Neural cell (in vitro differentiated cells): ENCODE results near the gene PLD4. TPM values are rescaled to one million over a fixed set of nuclear protein-coding genes. Genes with fewer than 3 reads are reported as not detected.

Experiments used
- H2AFZ ChIP-seq: fragments of 200-600, 300-800 bp; sonication (generic), shearing (Covaris generic); 2 replicates; pipeline ENCODE4 v1.6.0; 2014; ENCODE audit warnings: low read depth, mild to moderate bottlenecking, antibody characterized with exemption, low read length, moderate library complexity
- H3F3A ChIP-seq: fragments of 200-600 bp; shearing (Covaris generic); 2 replicates; pipeline ENCODE4 v1.6.1; 2016; ENCODE audit warnings: mild to moderate bottlenecking, moderate library complexity, mixed read lengths, antibody characterized with exemption, low read length; ENCODE audit not compliant: insufficient read depth, poor library complexity, severe bottlenecking
- H3K27ac ChIP-seq: fragments of 200-600, 300-800 bp; sonication (generic), shearing (Covaris generic); 2 replicates; pipeline ENCODE4 v1.5.1; 2014; ENCODE audit warnings: mild to moderate bottlenecking, low read length, moderate library complexity
- H3K27me3 ChIP-seq: fragments of 300-800, 200-600 bp; sonication (generic), shearing (Covaris generic); 2 replicates; pipeline ENCODE4 v1.6.0; 2014; ENCODE audit warnings: mild to moderate bottlenecking, low read depth, low read length, moderate library complexity; ENCODE audit not compliant: insufficient read depth
- H3K36me3 ChIP-seq: fragments of 300-800, 200-600 bp; sonication (generic), shearing (Covaris generic); 2 replicates; pipeline ENCODE4 v1.5.1; 2014; ENCODE audit warnings: mild to moderate bottlenecking, antibody characterized with exemption, low read length, moderate library complexity; ENCODE audit not compliant: insufficient read depth
- H3K4me2 ChIP-seq: fragments of 300-800, 200-600 bp; sonication (generic), shearing (Covaris generic); 2 replicates; pipeline ENCODE4 v1.6.0; 2014; ENCODE audit warnings: mild to moderate bottlenecking, low read length
- H3K4me3 ChIP-seq: fragments of 300-800, 200-600 bp; sonication (generic), shearing (Covaris generic); 2 replicates; pipeline ENCODE4 v1.5.1; 2014; ENCODE audit warnings: mild to moderate bottlenecking, low read length, moderate library complexity
- H3K79me2 ChIP-seq: fragments of 200-600 bp; shearing (Covaris generic); replicated peaks from 2 replicates; pipeline ENCODE4 v1.6.0; 2014; ENCODE audit warnings: mild to moderate bottlenecking, low read length, moderate library complexity; ENCODE audit not compliant: insufficient read depth
- H3K9ac ChIP-seq: fragments of 300-800, 200-600 bp; sonication (generic), shearing (Covaris generic); 2 replicates; pipeline ENCODE4 v1.6.1; 2016; ENCODE audit warnings: mild to moderate bottlenecking, low read length, mixed read lengths
- H3K9me2 ChIP-seq: fragments of 200-600 bp; shearing (Covaris generic); 2 replicates; pipeline ENCODE4 v1.6.1; 2016; ENCODE audit warnings: mild to moderate bottlenecking, low read length, mixed read lengths; ENCODE audit not compliant: insufficient read depth
- H3K9me3 ChIP-seq: fragments of 200-600, 300-800 bp; sonication (generic), shearing (Covaris generic); 2 replicates; pipeline ENCODE4 v1.6.1; 2016; ENCODE audit warnings: mild to moderate bottlenecking, mixed run types, low read length, moderate library complexity, mixed read lengths
- H4K20me1 ChIP-seq: fragments of 200-600 bp; shearing (Covaris generic); 2 replicates; pipeline ENCODE4 v1.6.1; 2016; ENCODE audit warnings: mild to moderate bottlenecking, mixed run types; ENCODE audit not compliant: insufficient read depth
- EP300 ChIP-seq: fragments of 450-650 bp; conservative IDR thresholded peaks from 2 replicates; pipeline ENCODE4 v1.6.1; 2014; ENCODE audit warnings: antibody characterized with exemption, mild to moderate bottlenecking, moderate library complexity; ENCODE audit not compliant: poor library complexity, severe bottlenecking
- EZH2 ChIP-seq: fragments of 200-600, 300-800 bp; shearing (Covaris generic), sonication (generic); IDR thresholded peaks from 2 replicates; pipeline ENCODE4 v1.6.1; 2014; ENCODE audit warnings: antibody characterized with exemption, low read length, borderline replicate concordance, mild to moderate bottlenecking; ENCODE audit not compliant: insufficient read depth, poor library complexity, severe bottlenecking
- MXI1 ChIP-seq: fragments of 450-650 bp; conservative IDR thresholded peaks from 2 replicates; pipeline ENCODE4 v1.6.1; 2014; ENCODE audit warnings: antibody characterized with exemption, mild to moderate bottlenecking; ENCODE audit not compliant: poor library complexity, severe bottlenecking
- POLR2AphosphoS5 ChIP-seq: IDR thresholded peaks from 2 replicates; pipeline ENCODE4 v1.6.1; 2012
- RAD21 ChIP-seq: fragments of 450-650 bp; conservative IDR thresholded peaks from 2 replicates; pipeline ENCODE4 v1.6.1; 2014; ENCODE audit warnings: antibody characterized with exemption, mild to moderate bottlenecking, moderate library complexity
- SMC3 ChIP-seq: fragments of 450-650 bp; conservative IDR thresholded peaks from 2 replicates; pipeline ENCODE4 v1.6.1; 2014; ENCODE audit warnings: antibody characterized with exemption, mild to moderate bottlenecking, moderate library complexity; ENCODE audit not compliant: poor library complexity
- TAF1 ChIP-seq: IDR thresholded peaks from 2 replicates; pipeline ENCODE4 v1.6.1; 2012; ENCODE audit warnings: low read depth
- polyA plus RNA-seq: library from polyadenylated mRNA; depleted of rRNA; stranded (reverse); fragments of >200 nt; gene quantifications from 2 replicates; pipeline ENCODE4 v1.2.3, GENCODE V29; 2014
- TF ChIP-seq, protein P1 (sequence below): IDR thresholded peaks from 2 replicates; pipeline ENCODE4 v1.6.1; 2012; ENCODE audit warnings: borderline replicate concordance
- TF ChIP-seq, protein P2 (sequence below): fragments of 450-650 bp; IDR thresholded peaks from 2 replicates; pipeline ENCODE4 v1.5.1; 2014; ENCODE audit warnings: antibody characterized with exemption, mild to moderate bottlenecking, moderate library complexity; ENCODE audit not compliant: poor library complexity, severe bottlenecking

Gene PLD4
- polyA plus RNA-seq, 1 donor from 2014 or later, result not detected

DNA sequence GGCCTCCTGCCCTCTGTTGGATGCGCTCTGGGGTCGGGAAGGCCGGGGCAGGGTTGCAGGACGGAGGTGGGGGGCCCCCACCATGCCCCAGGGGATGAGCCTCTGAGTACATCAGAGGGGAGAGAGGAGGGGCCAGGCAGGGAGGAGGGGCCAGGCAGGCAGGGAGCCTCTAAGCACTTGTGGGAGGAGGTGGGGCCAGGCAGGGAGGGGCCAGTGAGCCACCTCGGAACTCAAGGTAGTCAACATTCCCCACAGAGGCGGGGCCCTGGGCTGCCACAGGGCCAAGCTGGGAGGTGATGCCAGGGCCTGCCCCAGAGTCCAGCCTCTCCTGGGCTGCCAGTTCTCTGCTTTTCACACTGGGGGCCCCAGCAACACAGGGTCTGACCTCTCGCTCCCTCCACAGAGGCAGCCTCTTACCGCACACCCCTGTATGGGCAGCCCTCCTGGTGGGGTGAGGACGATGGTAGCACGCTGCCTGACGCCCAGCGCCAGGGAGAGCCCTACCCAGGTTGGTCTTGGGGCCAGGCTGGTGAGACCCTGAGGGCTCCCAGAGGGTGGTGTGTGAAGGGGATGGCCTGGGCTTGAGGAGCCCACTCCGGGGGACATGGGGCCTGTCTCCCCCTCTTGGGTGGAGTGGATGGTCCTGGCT lies 42.2 kb upstream of the PLD4 start:
- Histone ChIP-seq H3K4me2 (no peak overlapping the region), H3F3A (no peaks in the 10 kb centered on the region), H3K9me3 (no peaks in the 10 kb centered on the region), H3K4me3 (no peak overlapping the region), H3K27me3 (no peaks in the 10 kb centered on the region), H3K9ac (no peak overlapping the region), H3K27ac (no peak overlapping the region), H4K20me1 (no peaks in the 10 kb centered on the region), H2AFZ (no peak overlapping the region), H3K36me3 (peaks cover 5% of the 10 kb centered on the region), H3K9me2 (no peaks in the 10 kb centered on the region), H3K79me2 (no peaks in the 10 kb centered on the region)
- no peak for TF ChIP-seq POLR2AphosphoS5
- no peak for TF ChIP-seq TAF1
- TF ChIP-seq RAD21, result no peak
- TF ChIP-seq EZH2, result no peak
- no peak for TF ChIP-seq MXI1
- no peak for TF ChIP-seq SMC3
- TF ChIP-seq, protein P1, sequence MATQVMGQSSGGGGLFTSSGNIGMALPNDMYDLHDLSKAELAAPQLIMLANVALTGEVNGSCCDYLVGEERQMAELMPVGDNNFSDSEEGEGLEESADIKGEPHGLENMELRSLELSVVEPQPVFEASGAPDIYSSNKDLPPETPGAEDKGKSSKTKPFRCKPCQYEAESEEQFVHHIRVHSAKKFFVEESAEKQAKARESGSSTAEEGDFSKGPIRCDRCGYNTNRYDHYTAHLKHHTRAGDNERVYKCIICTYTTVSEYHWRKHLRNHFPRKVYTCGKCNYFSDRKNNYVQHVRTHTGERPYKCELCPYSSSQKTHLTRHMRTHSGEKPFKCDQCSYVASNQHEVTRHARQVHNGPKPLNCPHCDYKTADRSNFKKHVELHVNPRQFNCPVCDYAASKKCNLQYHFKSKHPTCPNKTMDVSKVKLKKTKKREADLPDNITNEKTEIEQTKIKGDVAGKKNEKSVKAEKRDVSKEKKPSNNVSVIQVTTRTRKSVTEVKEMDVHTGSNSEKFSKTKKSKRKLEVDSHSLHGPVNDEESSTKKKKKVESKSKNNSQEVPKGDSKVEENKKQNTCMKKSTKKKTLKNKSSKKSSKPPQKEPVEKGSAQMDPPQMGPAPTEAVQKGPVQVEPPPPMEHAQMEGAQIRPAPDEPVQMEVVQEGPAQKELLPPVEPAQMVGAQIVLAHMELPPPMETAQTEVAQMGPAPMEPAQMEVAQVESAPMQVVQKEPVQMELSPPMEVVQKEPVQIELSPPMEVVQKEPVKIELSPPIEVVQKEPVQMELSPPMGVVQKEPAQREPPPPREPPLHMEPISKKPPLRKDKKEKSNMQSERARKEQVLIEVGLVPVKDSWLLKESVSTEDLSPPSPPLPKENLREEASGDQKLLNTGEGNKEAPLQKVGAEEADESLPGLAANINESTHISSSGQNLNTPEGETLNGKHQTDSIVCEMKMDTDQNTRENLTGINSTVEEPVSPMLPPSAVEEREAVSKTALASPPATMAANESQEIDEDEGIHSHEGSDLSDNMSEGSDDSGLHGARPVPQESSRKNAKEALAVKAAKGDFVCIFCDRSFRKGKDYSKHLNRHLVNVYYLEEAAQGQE, result no peak
- TF ChIP-seq, protein P2, sequence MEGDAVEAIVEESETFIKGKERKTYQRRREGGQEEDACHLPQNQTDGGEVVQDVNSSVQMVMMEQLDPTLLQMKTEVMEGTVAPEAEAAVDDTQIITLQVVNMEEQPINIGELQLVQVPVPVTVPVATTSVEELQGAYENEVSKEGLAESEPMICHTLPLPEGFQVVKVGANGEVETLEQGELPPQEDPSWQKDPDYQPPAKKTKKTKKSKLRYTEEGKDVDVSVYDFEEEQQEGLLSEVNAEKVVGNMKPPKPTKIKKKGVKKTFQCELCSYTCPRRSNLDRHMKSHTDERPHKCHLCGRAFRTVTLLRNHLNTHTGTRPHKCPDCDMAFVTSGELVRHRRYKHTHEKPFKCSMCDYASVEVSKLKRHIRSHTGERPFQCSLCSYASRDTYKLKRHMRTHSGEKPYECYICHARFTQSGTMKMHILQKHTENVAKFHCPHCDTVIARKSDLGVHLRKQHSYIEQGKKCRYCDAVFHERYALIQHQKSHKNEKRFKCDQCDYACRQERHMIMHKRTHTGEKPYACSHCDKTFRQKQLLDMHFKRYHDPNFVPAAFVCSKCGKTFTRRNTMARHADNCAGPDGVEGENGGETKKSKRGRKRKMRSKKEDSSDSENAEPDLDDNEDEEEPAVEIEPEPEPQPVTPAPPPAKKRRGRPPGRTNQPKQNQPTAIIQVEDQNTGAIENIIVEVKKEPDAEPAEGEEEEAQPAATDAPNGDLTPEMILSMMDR, result no peak
- TF ChIP-seq EP300, result no peak

DNA sequence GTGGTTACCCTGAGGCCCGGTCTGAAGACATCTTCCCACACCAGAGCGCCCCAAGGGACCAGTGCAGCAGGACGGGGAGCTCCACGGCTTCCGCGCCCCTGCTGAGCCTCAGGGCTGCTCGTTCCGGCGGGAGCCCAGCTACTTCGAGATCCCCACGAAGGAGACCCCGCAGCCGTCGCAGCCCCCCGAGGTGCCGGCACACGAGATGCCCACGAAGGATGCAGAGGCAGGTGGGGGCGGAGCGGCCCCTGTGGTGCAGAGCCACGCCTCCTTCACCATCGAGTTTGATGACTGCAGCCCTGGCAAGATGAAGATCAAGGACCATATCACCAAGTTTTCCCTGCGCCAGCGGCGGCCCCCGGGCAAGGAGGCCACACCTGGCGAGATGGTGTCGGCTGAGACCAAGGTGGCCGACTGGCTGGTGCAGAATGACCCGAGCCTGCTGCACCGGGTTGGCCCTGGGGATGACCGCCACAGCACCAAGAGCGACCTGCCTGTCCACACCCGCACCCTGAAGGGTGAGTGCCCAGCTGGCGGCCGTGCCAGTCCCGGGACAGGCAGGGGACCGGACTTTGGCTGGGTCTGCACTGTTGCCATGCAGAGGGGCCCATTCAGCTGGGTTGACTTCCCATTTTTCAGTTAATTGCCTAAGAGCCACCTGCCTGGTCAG lies 41.6 kb upstream of the PLD4 start:
- Histone ChIP-seq H3K9me2 (no peaks in the 10 kb centered on the region), H2AFZ (no peak overlapping the region), H3K79me2 (no peaks in the 10 kb centered on the region), H3F3A (no peaks in the 10 kb centered on the region), H3K36me3 (peaks cover 5% of the 10 kb centered on the region), H3K4me3 (no peak overlapping the region), H3K27me3 (no peaks in the 10 kb centered on the region), H3K9ac (no peak overlapping the region), H3K9me3 (no peaks in the 10 kb centered on the region), H4K20me1 (no peaks in the 10 kb centered on the region), H3K4me2 (no peak overlapping the region), H3K27ac (no peak overlapping the region)
- TF ChIP-seq, protein P2, result no peak
- TF ChIP-seq MXI1 (no peak), TAF1 (no peak), EZH2 (no peak), SMC3 (no peak), EP300 (no peak), RAD21 (no peak), POLR2AphosphoS5 (no peak)
- TF ChIP-seq, protein P1, result no peak
